ENCODE results near the gene HIVEP1. TPM values are rescaled to one million over a fixed set of nuclear protein-coding genes. Genes with fewer than 3 reads are reported as not detected.

The HIVEP1 gene
- total RNA-seq, 2 experiments from 2014 or later: 21.7 to 27.8 TPM

DNA sequence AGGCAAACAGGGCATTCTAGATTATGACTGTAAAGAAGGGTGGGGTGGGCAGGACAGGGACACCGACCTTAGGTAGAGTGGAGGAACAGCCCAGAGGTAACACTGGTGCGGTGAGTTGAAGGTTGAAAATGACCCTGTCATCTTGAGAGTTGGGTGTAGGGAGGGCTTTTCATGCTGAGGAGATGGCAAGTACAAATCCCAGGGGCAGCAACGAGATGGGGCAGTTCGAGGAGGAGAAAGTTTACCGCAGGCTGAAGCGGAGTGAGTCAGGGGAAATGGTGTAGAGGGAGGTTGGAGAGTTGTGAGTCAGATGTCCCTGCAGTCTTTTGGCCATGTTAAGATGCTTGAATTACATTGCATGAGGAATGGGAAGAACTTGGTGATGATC, 101.1 kb downstream of the HIVEP1 start:
- POLR2A ChIA-PET: no interaction called here
- Mint-ChIP-seq H3K9me3 (peaks cover 9% of the 10 kb centered on the region), H3K27ac (no peak overlapping the region), H3K4me3 (no peak overlapping the region), H3K27me3 (no peaks in the 10 kb centered on the region), H3K4me1 (peaks cover 52% of the 10 kb centered on the region), H3K36me3 (ENCODE audit: low read depth) (peaks cover 38% of the 10 kb centered on the region)
- DNase-seq: no peak
- CTCF ChIA-PET: no interaction called here

DNA sequence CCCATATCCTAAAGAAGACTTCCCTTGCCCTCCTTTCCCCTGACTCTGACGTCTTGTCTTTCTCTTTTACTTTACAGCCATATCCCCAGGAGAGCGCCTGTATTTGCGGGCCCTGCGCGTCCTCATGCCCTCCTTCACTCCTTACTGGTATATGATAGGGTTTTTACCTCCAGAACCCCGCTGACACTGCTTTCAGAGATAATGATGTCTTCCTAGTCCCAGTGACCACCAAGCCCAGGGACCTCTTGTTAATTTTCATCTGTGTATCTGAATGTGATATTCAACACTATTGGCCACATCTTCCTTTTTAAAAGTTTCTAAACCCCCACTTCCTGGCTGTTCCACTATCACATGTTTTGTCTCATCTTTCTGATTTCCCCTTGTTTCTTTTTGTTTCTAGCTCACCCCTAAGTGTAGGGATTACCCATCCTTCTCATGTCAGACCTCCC, 102.0 kb downstream of the HIVEP1 start:
- CTCF ChIA-PET: no interaction called here
- Mint-ChIP-seq H3K36me3 (ENCODE audit: low read depth) (peaks cover 38% of the 10 kb centered on the region), H3K4me1 (peaks cover 60% of the 10 kb centered on the region), H3K27ac (no peak overlapping the region), H3K27me3 (no peaks in the 10 kb centered on the region), H3K9me3 (peaks cover 9% of the 10 kb centered on the region), H3K4me3 (no peak overlapping the region)
- DNase-seq: no peak
- POLR2A ChIA-PET: no interaction called here

DNA sequence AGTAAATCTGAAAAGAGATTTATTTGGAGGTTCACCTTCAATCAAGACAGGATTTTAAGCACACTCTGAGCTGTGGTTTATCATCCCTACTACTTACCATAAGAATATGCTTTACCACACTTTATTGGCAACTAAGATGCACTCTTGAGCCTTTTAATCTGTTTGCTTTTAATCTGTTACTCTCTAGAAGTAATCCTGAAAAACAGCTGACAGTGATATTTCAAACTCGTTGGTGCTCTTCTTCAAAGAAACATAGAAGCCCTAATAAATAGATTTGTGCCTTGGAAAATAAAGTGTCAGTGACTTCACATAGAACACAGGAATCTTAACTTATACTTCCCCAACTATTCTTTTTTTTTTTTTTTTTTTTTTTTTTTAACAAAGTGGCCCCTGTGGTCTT, 102.9 kb downstream of the HIVEP1 start:
- ChIA-PET CTCF (no interaction called here), POLR2A (no interaction called here)
- Mint-ChIP-seq H3K27ac (no peak overlapping the region), H3K4me3 (no peak overlapping the region), H3K27me3 (no peaks in the 10 kb centered on the region), H3K9me3 (peaks cover 9% of the 10 kb centered on the region), H3K36me3 (ENCODE audit: low read depth) (peaks cover 34% of the 10 kb centered on the region), H3K4me1 (peaks cover 59% of the 10 kb centered on the region)
- no peak for DNase-seq

DNA sequence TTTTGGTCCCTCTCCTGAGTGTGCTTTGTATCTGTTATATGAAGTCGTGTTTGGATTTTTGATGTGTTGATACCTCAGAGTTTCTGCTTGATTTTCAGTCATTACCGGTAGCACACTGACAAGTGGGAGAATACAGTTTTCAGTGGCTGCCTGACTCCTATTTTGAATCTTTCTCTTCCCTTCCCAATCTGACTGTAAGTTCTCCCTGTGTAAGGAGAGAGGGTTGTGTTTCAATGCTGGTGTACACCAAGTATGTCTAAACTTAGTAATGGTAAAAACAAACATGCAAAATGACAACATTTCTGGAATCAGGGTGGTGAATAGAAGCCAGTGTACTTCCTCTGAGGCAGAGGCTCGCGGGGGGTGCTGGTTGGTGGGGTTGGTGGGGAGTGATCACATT, 103.4 kb downstream of the HIVEP1 start:
- Mint-ChIP-seq H3K36me3 (ENCODE audit: low read depth) (peaks cover 38% of the 10 kb centered on the region), H3K27me3 (no peaks in the 10 kb centered on the region), H3K9me3 (peaks cover 9% of the 10 kb centered on the region), H3K4me1 (peaks cover 54% of the 10 kb centered on the region), H3K27ac (no peak overlapping the region), H3K4me3 (no peak overlapping the region)
- no peak for DNase-seq
- POLR2A ChIA-PET: no interaction called here
- CTCF ChIA-PET: no interaction called here

DNA sequence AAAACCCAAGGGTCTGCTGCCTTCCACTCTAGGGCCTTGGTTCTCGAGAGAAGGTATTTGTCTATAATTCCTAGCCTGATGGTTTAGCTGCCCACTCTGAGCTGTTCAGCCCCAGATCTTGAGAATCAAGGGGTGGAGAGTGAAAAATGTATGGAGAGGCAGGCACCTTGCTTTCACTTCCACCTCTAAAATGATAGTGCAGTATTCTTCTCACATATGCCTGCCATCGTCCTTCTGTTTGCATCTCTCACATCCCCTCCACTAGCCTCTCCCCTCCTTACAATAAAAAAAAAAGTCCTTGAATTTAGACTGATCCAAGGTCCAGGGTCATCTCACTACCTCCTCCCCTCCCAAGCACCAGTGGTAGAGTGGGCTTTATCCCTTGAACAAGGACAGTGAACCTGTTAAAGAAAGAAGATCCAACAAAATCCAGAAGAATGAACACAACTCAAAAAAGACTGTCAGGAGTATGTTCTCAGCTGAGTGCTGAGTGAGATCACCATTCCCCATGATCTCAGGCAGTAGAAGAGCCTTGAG, 104.2 kb downstream of the HIVEP1 start:
- DNase-seq: no peak
- Mint-ChIP-seq H3K27me3 (no peaks in the 10 kb centered on the region), H3K36me3 (ENCODE audit: low read depth) (peaks cover 44% of the 10 kb centered on the region), H3K9me3 (peaks cover 13% of the 10 kb centered on the region), H3K4me3 (no peak overlapping the region), H3K27ac (no peak overlapping the region), H3K4me1 (peaks cover 50% of the 10 kb centered on the region)
- ChIA-PET CTCF (no interaction called here), POLR2A (no interaction called here)

DNA sequence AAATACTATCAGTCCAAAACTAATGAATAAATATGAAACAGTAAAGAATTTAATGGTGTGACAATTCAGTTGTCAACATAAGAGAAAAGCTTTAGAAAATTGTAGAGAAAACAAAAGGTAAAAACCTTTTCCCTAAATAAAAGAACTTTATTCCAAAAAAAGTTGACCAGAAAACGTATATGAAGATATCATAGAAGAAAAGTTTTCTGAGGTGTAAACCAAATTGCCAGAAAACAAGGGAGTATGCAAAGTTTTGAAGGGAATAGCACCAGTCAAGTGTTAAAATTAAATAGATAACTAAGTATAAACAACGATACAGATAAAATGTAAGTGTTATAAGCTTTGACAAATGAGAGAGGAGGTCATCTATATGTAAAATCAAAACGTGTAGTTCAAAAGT, 104.9 kb downstream of the HIVEP1 start:
- CTCF ChIA-PET: no interaction called here
- H3K36me3 Mint-ChIP-seq (ENCODE audit: low read depth): peaks cover 47% of the 10 kb centered on the region
- H3K9me3 Mint-ChIP-seq: peaks cover 13% of the 10 kb centered on the region
- H3K27ac Mint-ChIP-seq: no peak overlapping the region
- H3K27me3 Mint-ChIP-seq: no peaks in the 10 kb centered on the region
- H3K4me1 Mint-ChIP-seq: peaks cover 48% of the 10 kb centered on the region
- POLR2A ChIA-PET: no interaction called here
- H3K4me3 Mint-ChIP-seq: no peak overlapping the region
- DNase-seq: no peak

DNA sequence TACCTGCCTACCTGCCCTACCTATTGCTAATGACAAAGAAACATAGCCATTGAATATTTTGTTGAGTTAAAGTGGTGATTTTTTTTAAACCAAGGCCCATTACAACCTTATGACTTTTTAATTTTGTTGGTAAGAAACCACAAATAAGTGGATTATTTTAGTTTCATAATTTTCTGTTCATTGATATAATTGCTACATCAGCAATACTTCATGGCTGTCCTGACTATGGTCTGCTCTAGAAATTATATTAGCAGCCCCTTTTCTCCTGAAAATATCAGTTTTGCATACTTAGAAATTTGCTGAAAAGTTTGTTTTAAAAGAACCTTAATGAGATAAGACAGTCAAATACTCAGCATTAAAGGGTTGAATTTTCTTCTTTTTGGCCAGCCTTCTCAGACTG, 106.5 kb downstream of the HIVEP1 start:
- H3K4me3 Mint-ChIP-seq: no peak overlapping the region
- H3K27ac Mint-ChIP-seq: peak overlapping the region; percentile 42
- H3K4me1 Mint-ChIP-seq: peaks cover 39% of the 10 kb centered on the region
- CTCF ChIA-PET: no interaction called here
- H3K27me3 Mint-ChIP-seq: no peaks in the 10 kb centered on the region
- no peak for DNase-seq
- H3K9me3 Mint-ChIP-seq: peaks cover 13% of the 10 kb centered on the region
- POLR2A ChIA-PET: no interaction called here
- peaks cover 48% of the 10 kb centered on the region for H3K36me3 Mint-ChIP-seq (ENCODE audit: low read depth)

DNA sequence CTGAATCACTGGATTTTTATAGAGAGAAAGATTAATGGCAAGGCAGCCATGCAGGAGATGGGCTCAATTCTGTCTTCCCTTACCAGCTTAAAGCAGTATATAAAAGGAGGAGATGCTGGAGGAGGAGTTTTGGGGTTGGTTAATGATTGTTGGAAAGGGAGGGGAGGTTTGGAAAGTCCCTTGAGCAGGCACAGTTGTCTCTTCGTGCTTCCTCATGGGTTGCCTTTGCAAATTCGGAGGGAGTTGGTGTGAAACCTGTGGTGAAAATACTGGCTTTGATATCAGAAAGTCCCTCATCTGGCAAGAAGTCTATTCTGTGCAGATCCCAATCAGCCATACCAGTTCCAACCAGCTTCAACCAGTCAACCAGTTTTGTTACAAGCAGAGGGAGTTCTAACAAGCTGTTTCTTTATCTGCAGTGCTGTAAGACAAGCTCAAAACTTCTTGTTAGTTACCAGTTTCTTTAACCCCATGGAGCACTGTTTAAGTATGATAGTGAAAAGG, 107.0 kb downstream of the HIVEP1 start:
- ChIA-PET POLR2A (no interaction called here), CTCF (no interaction called here)
- H3K9me3 Mint-ChIP-seq: peaks cover 14% of the 10 kb centered on the region
- no peaks in the 10 kb centered on the region for H3K27me3 Mint-ChIP-seq
- peaks cover 34% of the 10 kb centered on the region for H3K4me1 Mint-ChIP-seq
- peak overlapping the region; percentile 42 for H3K27ac Mint-ChIP-seq
- no peak overlapping the region for H3K4me3 Mint-ChIP-seq
- peaks cover 51% of the 10 kb centered on the region for H3K36me3 Mint-ChIP-seq (ENCODE audit: low read depth)
- DNase-seq: peak; percentile 55

DNA sequence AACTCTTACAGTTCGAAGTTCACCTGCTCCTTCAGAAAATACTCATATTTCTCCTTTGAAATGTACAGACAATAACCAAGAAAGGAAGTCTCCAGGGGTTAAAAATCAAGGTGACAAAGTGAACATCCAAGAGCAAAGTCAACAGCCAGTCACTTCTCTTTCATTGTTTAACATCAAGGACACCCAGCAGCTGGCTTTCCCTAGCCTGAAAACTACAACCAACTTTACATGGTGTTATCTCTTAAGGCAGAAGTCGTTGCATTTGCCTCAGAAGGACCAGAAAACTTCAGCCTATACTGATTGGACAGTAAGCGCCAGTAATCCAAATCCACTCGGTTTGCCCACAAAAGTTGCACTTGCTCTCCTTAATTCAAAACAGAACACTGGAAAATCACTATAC, 113.3 kb downstream of the HIVEP1 start:
- Mint-ChIP-seq H3K36me3 (ENCODE audit: low read depth) (peaks cover 57% of the 10 kb centered on the region), H3K27ac (no peak overlapping the region), H3K9me3 (peaks cover 5% of the 10 kb centered on the region), H3K4me1 (peaks cover 12% of the 10 kb centered on the region), H3K27me3 (no peaks in the 10 kb centered on the region), H3K4me3 (no peak overlapping the region)
- CTCF ChIA-PET: no interaction called here
- DNase-seq: no peak
- POLR2A ChIA-PET: interaction anchor here (1.3 kb wide), 1 partner anchor 13 kb away, joined by 4 read pairs; no protein-coding TSS in a partner anchor

DNA sequence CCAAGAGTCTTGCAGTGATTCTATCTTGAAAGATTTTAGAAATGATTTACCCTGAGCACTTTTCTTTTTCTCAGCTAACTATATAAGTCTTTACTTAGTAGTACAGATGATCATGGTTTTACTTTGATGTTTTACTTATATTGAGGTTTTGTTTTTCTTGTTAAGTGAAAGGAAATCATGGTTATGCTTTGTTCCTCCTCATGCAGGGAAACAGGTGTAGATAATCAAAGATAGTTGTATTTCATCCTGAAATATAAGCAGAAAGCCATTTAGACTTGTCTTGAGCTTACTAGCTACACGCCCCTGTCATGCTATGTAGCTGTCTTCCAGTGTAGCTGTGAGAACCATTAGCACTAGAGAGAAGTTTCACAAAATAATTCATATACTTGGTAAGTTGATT, 113.9 kb downstream of the HIVEP1 start:
- Mint-ChIP-seq H3K4me3 (no peak overlapping the region), H3K9me3 (peaks cover 4% of the 10 kb centered on the region), H3K4me1 (peaks cover 12% of the 10 kb centered on the region), H3K27me3 (no peaks in the 10 kb centered on the region), H3K27ac (no peak overlapping the region), H3K36me3 (ENCODE audit: low read depth) (peaks cover 50% of the 10 kb centered on the region)
- ChIA-PET CTCF (interaction anchor here (0.5 kb wide), 1 partner anchor 471 kb away, joined by 4 read pairs; no protein-coding TSS in a partner anchor), POLR2A (interaction anchor here (1.3 kb wide), 1 partner anchor 12 kb away, joined by 4 read pairs; no protein-coding TSS in a partner anchor)
- DNase-seq: no peak

DNA sequence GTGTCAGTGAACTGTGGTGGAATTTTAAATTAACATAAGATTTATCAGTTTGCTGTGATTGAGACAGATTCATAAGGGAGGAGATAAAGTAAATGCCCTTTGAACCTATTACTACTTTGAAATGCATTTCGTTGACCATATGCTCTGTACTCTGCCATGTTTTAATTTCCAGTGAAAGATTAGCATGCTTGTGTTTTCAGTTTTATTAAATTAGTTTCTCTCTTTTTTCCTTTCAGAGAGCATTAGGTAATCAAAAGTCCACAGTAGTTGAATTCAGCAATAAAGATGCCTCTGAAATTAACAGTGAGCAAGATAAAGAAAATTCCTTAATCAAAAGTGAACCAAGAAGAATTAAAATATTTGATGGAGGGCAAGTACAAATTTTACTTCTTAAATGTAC, 117.4 kb downstream of the HIVEP1 start:
- peaks cover 32% of the 10 kb centered on the region for H3K36me3 Mint-ChIP-seq (ENCODE audit: low read depth)
- CTCF ChIA-PET: no interaction called here
- H3K27ac Mint-ChIP-seq: no peak overlapping the region
- H3K27me3 Mint-ChIP-seq: no peaks in the 10 kb centered on the region
- no peak overlapping the region for H3K4me3 Mint-ChIP-seq
- peaks cover 16% of the 10 kb centered on the region for H3K4me1 Mint-ChIP-seq
- no peaks in the 10 kb centered on the region for H3K9me3 Mint-ChIP-seq
- POLR2A ChIA-PET: no interaction called here
- DNase-seq: no peak

DNA sequence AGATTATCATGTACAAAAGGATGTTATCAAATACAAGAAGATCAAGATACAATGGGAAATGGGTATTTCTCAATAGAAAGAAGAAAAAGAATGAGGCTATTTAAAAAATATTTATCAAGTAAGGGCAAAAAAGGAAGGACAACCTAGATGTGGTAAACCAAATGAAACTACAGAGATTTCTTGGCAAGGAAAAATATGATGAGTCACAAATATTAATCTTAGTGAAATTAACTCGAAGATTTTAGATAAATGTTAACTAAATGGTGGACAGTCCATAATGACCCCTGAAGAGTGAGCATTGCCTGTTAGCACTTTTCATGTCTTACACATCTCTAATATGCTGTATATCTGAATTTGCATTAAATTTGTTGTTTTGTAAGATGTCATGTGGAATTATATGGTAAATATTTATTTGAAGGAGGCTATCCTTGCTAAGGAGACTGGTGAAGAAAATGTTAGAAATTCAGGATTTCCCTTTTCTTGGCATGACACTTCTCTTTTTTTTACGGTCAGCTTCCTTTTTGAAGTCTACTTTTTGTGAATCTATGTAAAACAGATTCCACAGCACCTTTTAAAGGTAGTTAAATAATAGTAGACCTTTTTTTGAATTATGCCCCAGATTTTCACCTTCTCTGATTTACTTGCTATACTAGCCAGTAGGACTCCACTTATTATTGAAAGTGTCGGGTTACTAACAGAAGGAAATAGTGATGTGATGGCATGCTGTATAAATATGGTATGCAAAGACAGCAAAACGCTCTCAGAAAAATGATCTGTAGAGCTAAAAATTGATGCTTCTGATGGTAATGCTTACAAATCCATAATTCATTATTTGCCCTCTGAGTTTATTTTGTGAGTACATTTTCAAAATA, 120.5 kb downstream of the HIVEP1 start:
- Mint-ChIP-seq H3K4me3 (no peak overlapping the region), H3K9me3 (no peaks in the 10 kb centered on the region), H3K27ac (no peak overlapping the region), H3K27me3 (no peaks in the 10 kb centered on the region), H3K4me1 (peaks cover 8% of the 10 kb centered on the region), H3K36me3 (ENCODE audit: low read depth) (peaks cover 22% of the 10 kb centered on the region)
- POLR2A ChIA-PET: interaction anchor here (0.7 kb wide), 1 partner anchor 9 kb away, joined by 3 read pairs; no protein-coding TSS in a partner anchor
- CTCF ChIA-PET: no interaction called here
- no peak for DNase-seq

DNA sequence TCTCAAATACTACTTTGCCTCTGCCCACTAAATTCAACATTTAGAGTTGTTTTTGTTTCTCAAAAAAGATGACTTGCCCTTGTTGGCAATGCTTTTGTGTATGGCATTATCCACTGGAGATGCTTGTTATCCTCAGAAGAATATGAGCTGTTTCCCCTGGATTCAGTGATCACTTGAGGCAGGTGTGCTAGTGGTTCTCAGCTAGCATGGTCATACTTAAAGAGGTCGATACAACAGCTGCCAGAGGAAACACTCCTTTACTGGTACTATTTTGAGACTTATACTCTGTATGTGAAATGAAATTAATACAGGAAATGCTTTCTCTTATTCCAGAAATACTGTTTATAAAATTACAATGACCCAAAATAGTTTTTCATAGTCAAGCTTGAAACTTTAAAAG, 122.5 kb downstream of the HIVEP1 start:
- Mint-ChIP-seq H3K27ac (no peak overlapping the region), H3K36me3 (ENCODE audit: low read depth) (peaks cover 24% of the 10 kb centered on the region), H3K4me3 (no peak overlapping the region), H3K4me1 (peaks cover 23% of the 10 kb centered on the region), H3K9me3 (peaks cover 2% of the 10 kb centered on the region), H3K27me3 (no peaks in the 10 kb centered on the region)
- ChIA-PET POLR2A (no interaction called here), CTCF (interaction anchor here (0.7 to 1.0 kb wide), 3 partner anchors 68 to 467 kb away, joined by 3 to 4 read pairs (median 3); partner anchors contain the start of gene EDN1)
- DNase-seq: no peak

All from activated CD4-positive, alpha-beta memory T cell treated with anti-CD3 and anti-CD28 coated beads, Interleukin-2, amount 10 ng/mL, durations not matched to agents 7 days and 5 days (primary cell).